ENCODE measurements around the gene FGF14.

DNA sequence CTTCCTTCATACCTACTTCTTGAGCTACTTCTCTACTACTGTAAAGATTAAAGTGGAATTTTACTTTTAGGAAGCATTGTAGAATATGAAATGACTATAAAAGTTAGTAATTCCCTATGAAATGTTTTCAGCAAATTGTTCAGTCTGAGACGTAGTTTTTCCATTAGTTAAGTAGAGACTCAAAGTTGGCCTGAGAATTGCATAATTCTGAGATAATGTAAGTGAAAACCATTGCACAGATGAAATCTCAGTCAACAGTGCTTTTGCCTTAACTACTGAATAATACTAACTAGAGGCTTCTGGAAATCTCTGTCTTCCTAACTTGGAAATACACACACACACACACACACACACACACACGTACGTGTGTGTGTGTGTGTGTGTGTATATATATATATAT, 125.9 kb downstream of the FGF14 start:
- no peak for TF ChIP-seq SUZ12 (IDR thresholded peaks at IDR 0.05; ENCODE audit: extremely low read depth, insufficient read depth, insufficient read length)
- TF ChIP-seq ZNF274 (IDR thresholded peaks at IDR 0.05; ENCODE audit: low read depth, low read length), result no peak
